WTC11 (cell line): ENCODE data around the gene ZNF277.

Experiments used
- CREB1 ChIP-seq: sonication (generic); formaldehyde crosslinking; IDR thresholded peaks from 2 replicates; pipeline ENCODE4 v1.8.0; 2023; ENCODE audit warnings: mild to moderate bottlenecking, missing genetic modification reagents
- JAZF1 ChIP-seq: fragments of 250-450 bp; sonication (Bioruptor Pico); IDR thresholded peaks from 2 replicates; pipeline ENCODE4 v1.9.0; 2021; ENCODE audit warnings: moderate library complexity, mild to moderate bottlenecking, inconsistent platforms
- KAT7 ChIP-seq: sonication (generic); formaldehyde crosslinking; IDR thresholded peaks from 2 replicates; pipeline ENCODE4 v1.8.1; 2023; ENCODE audit warnings: missing genetic modification reagents, mild to moderate bottlenecking, borderline replicate concordance
- NFE2L1 ChIP-seq: sonication (generic); formaldehyde crosslinking; IDR thresholded peaks from 2 replicates; pipeline ENCODE4 v1.8.1; 2023; ENCODE audit warnings: missing genetic modification reagents
- NFYB ChIP-seq: sonication (generic); formaldehyde crosslinking; conservative IDR thresholded peaks from 2 replicates; pipeline ENCODE4 v1.8.0; 2022; ENCODE audit warnings: low read depth, missing genetic modification reagents
- RELA ChIP-seq: sonication (generic); formaldehyde crosslinking; IDR thresholded peaks from 2 replicates; pipeline ENCODE4 v1.8.1; 2022; ENCODE audit warnings: missing genetic modification reagents, mild to moderate bottlenecking, borderline replicate concordance
- ZNF263 ChIP-seq: sonication (generic); formaldehyde crosslinking; IDR thresholded peaks from 2 replicates; pipeline ENCODE4 v1.8.1; 2022; ENCODE audit warnings: low read depth, mild to moderate bottlenecking, moderate library complexity, missing genetic modification reagents
- TF ChIP-seq, protein P1 (sequence below): fragments of 250-450 bp; sonication (Bioruptor Pico); IDR thresholded peaks from 2 replicates; pipeline ENCODE4 v2.1.2; 2022; ENCODE audit warnings: mild to moderate bottlenecking, moderate library complexity
- TF ChIP-seq, protein P2 (sequence below): sonication (generic); formaldehyde crosslinking; IDR thresholded peaks from 2 replicates; pipeline ENCODE4 v1.8.1; 2022; ENCODE audit warnings: missing genetic modification reagents, borderline replicate concordance
- TF ChIP-seq, protein P3 (sequence below): sonication (generic); formaldehyde crosslinking; IDR thresholded peaks from 2 replicates; pipeline ENCODE4 v1.8.0; 2023; ENCODE audit warnings: missing genetic modification reagents
- TF ChIP-seq, protein P4 (sequence below): fragments of 200-600 bp; IDR thresholded peaks from 2 replicates; pipeline ENCODE4 v1.8.0; 2022; ENCODE audit warnings: antibody characterized with exemption

DNA sequence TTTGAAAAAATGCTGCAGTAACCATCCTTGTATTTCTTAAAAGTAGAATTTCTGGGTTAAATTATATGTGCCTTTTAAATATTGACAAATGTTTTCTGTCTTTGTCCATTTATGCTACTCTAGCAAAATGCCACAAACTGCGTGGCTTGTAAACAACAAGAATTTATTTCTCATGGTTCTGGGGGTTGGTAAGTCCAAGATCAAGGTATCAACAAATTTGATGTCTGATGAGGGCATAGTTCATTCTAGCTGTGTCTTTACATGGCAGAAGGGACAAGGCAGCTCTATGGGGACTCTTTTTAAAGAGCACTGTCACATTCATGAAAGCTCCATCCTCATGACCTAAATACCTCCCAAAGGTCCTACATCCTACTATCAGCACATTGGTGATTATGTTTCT lies 27.7 kb downstream of the ZNF277 start:
- TF ChIP-seq NFYB (no peak), NFE2L1 (CRISPR knock-in tag) (no peak), JAZF1 (CRISPR knock-in tag) (no peak), KAT7 (CRISPR knock-in tag) (no peak), RELA (CRISPR knock-in tag) (no peak), ZNF263 (CRISPR knock-in tag) (no peak), CREB1 (CRISPR knock-in tag) (no peak)
- TF ChIP-seq, protein P1, sequence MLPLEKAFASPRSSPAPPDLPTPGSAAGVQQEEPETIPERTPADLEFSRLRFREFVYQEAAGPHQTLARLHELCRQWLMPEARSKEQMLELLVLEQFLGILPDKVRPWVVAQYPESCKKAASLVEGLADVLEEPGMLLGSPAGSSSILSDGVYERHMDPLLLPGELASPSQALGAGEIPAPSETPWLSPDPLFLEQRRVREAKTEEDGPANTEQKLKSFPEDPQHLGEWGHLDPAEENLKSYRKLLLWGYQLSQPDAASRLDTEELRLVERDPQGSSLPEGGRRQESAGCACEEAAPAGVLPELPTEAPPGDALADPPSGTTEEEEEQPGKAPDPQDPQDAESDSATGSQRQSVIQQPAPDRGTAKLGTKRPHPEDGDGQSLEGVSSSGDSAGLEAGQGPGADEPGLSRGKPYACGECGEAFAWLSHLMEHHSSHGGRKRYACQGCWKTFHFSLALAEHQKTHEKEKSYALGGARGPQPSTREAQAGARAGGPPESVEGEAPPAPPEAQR (CRISPR knock-in tag), result no peak
- TF ChIP-seq, protein P2, sequence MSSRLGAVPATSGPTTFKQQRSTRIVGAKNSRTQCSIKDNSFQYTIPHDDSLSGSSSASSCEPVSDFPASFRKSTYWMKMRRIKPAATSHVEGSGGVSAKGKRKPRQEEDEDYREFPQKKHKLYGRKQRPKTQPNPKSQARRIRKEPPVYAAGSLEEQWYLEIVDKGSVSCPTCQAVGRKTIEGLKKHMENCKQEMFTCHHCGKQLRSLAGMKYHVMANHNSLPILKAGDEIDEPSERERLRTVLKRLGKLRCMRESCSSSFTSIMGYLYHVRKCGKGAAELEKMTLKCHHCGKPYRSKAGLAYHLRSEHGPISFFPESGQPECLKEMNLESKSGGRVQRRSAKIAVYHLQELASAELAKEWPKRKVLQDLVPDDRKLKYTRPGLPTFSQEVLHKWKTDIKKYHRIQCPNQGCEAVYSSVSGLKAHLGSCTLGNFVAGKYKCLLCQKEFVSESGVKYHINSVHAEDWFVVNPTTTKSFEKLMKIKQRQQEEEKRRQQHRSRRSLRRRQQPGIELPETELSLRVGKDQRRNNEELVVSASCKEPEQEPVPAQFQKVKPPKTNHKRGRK (CRISPR knock-in tag), result no peak
- TF ChIP-seq, protein P3, sequence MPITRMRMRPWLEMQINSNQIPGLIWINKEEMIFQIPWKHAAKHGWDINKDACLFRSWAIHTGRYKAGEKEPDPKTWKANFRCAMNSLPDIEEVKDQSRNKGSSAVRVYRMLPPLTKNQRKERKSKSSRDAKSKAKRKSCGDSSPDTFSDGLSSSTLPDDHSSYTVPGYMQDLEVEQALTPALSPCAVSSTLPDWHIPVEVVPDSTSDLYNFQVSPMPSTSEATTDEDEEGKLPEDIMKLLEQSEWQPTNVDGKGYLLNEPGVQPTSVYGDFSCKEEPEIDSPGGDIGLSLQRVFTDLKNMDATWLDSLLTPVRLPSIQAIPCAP, result no peak
- TF ChIP-seq, protein P4, sequence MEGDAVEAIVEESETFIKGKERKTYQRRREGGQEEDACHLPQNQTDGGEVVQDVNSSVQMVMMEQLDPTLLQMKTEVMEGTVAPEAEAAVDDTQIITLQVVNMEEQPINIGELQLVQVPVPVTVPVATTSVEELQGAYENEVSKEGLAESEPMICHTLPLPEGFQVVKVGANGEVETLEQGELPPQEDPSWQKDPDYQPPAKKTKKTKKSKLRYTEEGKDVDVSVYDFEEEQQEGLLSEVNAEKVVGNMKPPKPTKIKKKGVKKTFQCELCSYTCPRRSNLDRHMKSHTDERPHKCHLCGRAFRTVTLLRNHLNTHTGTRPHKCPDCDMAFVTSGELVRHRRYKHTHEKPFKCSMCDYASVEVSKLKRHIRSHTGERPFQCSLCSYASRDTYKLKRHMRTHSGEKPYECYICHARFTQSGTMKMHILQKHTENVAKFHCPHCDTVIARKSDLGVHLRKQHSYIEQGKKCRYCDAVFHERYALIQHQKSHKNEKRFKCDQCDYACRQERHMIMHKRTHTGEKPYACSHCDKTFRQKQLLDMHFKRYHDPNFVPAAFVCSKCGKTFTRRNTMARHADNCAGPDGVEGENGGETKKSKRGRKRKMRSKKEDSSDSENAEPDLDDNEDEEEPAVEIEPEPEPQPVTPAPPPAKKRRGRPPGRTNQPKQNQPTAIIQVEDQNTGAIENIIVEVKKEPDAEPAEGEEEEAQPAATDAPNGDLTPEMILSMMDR, result no peak
